ENCODE data around the gene PTPRM. TPM values are rescaled to one million over a fixed set of nuclear protein-coding genes. Genes with fewer than 3 reads are reported as not detected.

Gene PTPRM
- total and polyA plus RNA-seq, 2 donors (not counting 3 experiments of a cell fraction or from before 2014, with no cell fraction given) = 37.4 to 43.7 TPM

DNA sequence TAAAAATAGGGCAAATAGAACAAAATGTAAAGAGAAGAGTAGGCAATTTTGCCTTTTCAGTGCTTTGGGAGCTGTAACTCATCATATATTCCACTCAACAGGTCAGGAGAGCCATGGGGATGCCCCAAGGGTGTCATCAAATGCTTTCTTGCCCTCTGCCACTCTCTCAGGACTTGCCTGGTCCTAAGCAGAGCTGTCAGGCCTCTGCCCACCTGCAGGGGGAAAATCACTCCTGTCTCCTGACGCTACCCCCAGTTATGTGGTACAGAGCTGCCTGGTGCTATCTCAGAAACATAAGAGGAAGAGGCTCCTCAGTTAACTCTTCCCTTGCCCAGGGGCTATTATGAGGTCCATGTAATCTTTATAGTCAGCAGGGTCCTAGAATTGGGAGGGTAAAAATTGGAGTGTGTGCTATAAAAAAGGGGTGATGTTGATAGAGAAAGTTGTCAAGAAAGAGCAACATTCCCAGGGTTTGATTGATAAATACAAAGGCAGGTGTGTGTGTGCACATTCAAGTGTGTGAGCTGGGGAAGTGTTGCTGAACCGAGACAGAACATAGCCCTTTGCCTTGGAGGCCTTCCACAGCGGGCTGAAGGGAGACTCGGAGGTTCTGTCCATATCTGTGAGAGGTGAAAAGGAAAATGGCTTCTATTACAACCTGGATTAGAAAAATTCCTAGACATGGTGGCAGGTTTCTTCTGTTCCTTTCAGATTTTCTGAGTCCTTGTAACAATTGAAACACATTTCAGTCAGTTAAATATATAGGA lies 25.4 kb downstream of the PTPRM start:
- FAIRE-seq = no peak
- Histone ChIP-seq H3K4me3 (replicated peaks in 1 of 3; ENCODE audit: insufficient read depth in 1 of 3, low read depth in 1 of 3, low read length in 3 of 3) (no peak overlapping the region), H3K9me1 (replicated peaks; ENCODE audit: control insufficient read depth, extremely low read depth, insufficient read depth, low read length) (no peaks in the 10 kb centered on the region), H3K27me3 (ENCODE audit: control insufficient read depth in 2 of 2, insufficient read depth in 2 of 2, low read length in 2 of 2) (no peaks in the 10 kb centered on the region), H3K9me3 (replicated peaks; ENCODE audit: control insufficient read depth, insufficient read depth, low read length) (no peaks in the 10 kb centered on the region), H4K20me1 (replicated peaks; ENCODE audit: control insufficient read depth, extremely low read depth, insufficient read depth, low read length) (peaks cover 2% of the 10 kb centered on the region), H3K9ac (replicated peaks; ENCODE audit: extremely low read depth, insufficient read depth, low read length) (no peak overlapping the region), H3K4me1 (ENCODE audit: control insufficient read depth, extremely low read depth, insufficient read depth, low read length) (no peaks in the 10 kb centered on the region), H3K36me3 (ENCODE audit: control insufficient read depth in 2 of 2, extremely low read depth in 1 of 2, insufficient read depth in 2 of 2, low read length in 2 of 2) (no peaks in the 10 kb centered on the region), H3K27ac (ENCODE audit: insufficient read depth, low read depth, low read length) (no peak overlapping the region), H2AFZ (ENCODE audit: low read depth, low read length) (no peak overlapping the region), H3K4me2 (ENCODE audit: insufficient read depth, low read length) (no peak overlapping the region), H3K79me2 (ENCODE audit: control insufficient read depth, insufficient read depth, low read length) (no peaks in the 10 kb centered on the region)
- intact Hi-C loops (cut with micrococcal nuclease) = no loop called here
- ChIA-PET POLR2A (no interaction called here), CTCF (interaction anchor here (0.9 kb wide), 1 partner anchor 320 kb away, joined by 3 read pairs; no protein-coding TSS in a partner anchor)
- TF ChIP-seq, protein P1, sequence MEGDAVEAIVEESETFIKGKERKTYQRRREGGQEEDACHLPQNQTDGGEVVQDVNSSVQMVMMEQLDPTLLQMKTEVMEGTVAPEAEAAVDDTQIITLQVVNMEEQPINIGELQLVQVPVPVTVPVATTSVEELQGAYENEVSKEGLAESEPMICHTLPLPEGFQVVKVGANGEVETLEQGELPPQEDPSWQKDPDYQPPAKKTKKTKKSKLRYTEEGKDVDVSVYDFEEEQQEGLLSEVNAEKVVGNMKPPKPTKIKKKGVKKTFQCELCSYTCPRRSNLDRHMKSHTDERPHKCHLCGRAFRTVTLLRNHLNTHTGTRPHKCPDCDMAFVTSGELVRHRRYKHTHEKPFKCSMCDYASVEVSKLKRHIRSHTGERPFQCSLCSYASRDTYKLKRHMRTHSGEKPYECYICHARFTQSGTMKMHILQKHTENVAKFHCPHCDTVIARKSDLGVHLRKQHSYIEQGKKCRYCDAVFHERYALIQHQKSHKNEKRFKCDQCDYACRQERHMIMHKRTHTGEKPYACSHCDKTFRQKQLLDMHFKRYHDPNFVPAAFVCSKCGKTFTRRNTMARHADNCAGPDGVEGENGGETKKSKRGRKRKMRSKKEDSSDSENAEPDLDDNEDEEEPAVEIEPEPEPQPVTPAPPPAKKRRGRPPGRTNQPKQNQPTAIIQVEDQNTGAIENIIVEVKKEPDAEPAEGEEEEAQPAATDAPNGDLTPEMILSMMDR (IDR thresholded peaks at IDR 0.05; ENCODE audit: extremely low read depth in 1 of 2, insufficient read depth in 1 of 2, low read depth in 1 of 2, low read length in 2 of 2) = peak in 1 of 2 donors; percentile 10
- TF ChIP-seq, protein P2, sequence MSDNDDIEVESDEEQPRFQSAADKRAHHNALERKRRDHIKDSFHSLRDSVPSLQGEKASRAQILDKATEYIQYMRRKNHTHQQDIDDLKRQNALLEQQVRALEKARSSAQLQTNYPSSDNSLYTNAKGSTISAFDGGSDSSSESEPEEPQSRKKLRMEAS (IDR thresholded peaks at IDR 0.05; ENCODE audit: insufficient read depth, insufficient read length) = no peak
- BruUV-seq (replicated peaks) = no TSS peak
- DNase-seq (ENCODE audit: low read depth, low spot score) = no peak
- dilution Hi-C loops (cut with MboI; ENCODE audit: extremely low pct_ligation_motif_present, low sequenced_read_pairs) = no loop called here

DNA sequence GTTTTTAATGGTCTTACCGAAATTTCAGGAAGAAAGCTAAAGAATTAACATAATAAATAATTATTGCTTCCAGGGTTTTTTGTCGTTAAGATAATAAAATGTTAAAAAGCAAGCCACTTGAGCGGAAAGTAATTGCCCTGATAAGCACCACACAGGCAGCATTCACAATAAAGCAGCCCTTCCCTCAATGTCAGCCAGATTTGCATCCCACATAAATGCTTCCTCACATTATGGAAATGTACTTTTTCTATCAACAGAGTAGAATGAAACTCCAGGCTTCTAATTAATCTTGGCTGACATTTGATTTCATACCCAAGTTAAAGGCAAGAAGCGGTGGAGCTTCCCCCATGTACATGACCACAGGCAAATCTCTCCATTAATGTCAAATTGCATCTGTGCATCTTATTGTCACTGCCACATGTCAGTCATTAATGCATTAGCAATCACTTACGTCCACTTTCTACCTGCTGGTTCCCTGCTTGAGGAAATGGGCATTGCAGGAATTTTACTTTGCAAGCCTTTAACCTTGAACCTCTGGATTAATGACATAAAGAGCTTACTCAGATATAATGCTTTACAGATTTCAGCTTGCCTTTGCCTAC lies 26.2 kb downstream of the PTPRM start:
- POLR2A ChIA-PET = no interaction called here

More for the DNA sequence above, 26.2 kb downstream of the PTPRM start:
- dilution Hi-C loops (cut with MboI; ENCODE audit: extremely low pct_ligation_motif_present, low sequenced_read_pairs) = no loop called here
- no peaks in the 10 kb centered on the region for H3K79me2 ChIP-seq (ENCODE audit: control insufficient read depth, insufficient read depth, low read length)
- TF ChIP-seq FOS (IDR thresholded peaks at IDR 0.05; ENCODE audit: borderline replicate concordance, insufficient read depth, low read length) (no peak), JUN (IDR thresholded peaks at IDR 0.05; ENCODE audit: borderline replicate concordance, insufficient read depth, insufficient read length, low read depth) (no peak), MYC (IDR thresholded peaks at IDR 0.05; ENCODE audit: low read depth, low read length) (no peak), POLR2A (IDR thresholded peaks at IDR 0.05; ENCODE audit: low read depth, low read length) (no peak), GATA2 (IDR thresholded peaks at IDR 0.05; ENCODE audit: insufficient read depth, insufficient read length, low read depth, low read length) (no peak)
- TF ChIP-seq, protein P1 (IDR thresholded peaks at IDR 0.05; ENCODE audit: extremely low read depth in 1 of 2, insufficient read depth in 1 of 2, low read depth in 1 of 2, low read length in 2 of 2) = no peak
- no peaks in the 10 kb centered on the region for H3K9me3 ChIP-seq (replicated peaks; ENCODE audit: control insufficient read depth, insufficient read depth, low read length)
- H3K4me2 ChIP-seq (ENCODE audit: insufficient read depth, low read length) = no peak overlapping the region
- CTCF ChIA-PET = interaction anchor here (0.7 to 1.4 kb wide), 2 partner anchors 76 to 321 kb away, joined by 3 read pairs; no protein-coding TSS in a partner anchor
- H3K9me1 ChIP-seq (replicated peaks; ENCODE audit: control insufficient read depth, extremely low read depth, insufficient read depth, low read length) = no peaks in the 10 kb centered on the region
- H3K27ac ChIP-seq (ENCODE audit: insufficient read depth, low read depth, low read length) = no peak overlapping the region
- H2AFZ ChIP-seq (ENCODE audit: low read depth, low read length) = no peak overlapping the region
- H3K9ac ChIP-seq (replicated peaks; ENCODE audit: extremely low read depth, insufficient read depth, low read length) = no peak overlapping the region
- no peaks in the 10 kb centered on the region for H3K4me1 ChIP-seq (ENCODE audit: control insufficient read depth, extremely low read depth, insufficient read depth, low read length)
- peaks cover 2% of the 10 kb centered on the region for H4K20me1 ChIP-seq (replicated peaks; ENCODE audit: control insufficient read depth, extremely low read depth, insufficient read depth, low read length)
- no peak for DNase-seq (ENCODE audit: low read depth, low spot score)
- intact Hi-C loops (cut with micrococcal nuclease) = no loop called here
- no peak overlapping the region for H3K4me3 ChIP-seq (replicated peaks in 1 of 3; ENCODE audit: insufficient read depth in 1 of 3, low read depth in 1 of 3, low read length in 3 of 3)
- H3K27me3 ChIP-seq (ENCODE audit: control insufficient read depth in 2 of 2, insufficient read depth in 2 of 2, low read length in 2 of 2) = no peaks in the 10 kb centered on the region
- BruUV-seq (replicated peaks) = no TSS peak
- no peaks in the 10 kb centered on the region for H3K36me3 ChIP-seq (ENCODE audit: control insufficient read depth in 2 of 2, extremely low read depth in 1 of 2, insufficient read depth in 2 of 2, low read length in 2 of 2)
- no peak for FAIRE-seq

Data from endothelial cell of umbilical vein (primary cell).